Psoas muscle (tissue), 8 donors: ENCODE data around the gene FAT1. TPM values are rescaled to one million over a fixed set of nuclear protein-coding genes. Genes with fewer than 3 reads are reported as not detected.

Experiments
- ATAC-seq, 4 donors: fragments of 200-7000 bp; cut with Tn5 transposase; one replicate each; pipeline ENCODE4 v1.9.1; 2020; ENCODE audit warnings: moderate library complexity in 3 of 4, mild to moderate bottlenecking in 2 of 4
- DNase-seq, 2 donors: peaks; one replicate each; pipeline ENCODE4 v3.0.0-alpha.2; 2020
- H3K27ac ChIP-seq: fragments of 200-600 bp; one replicate; pipeline ENCODE4 v1.8.0; 2022
- H3K27me3 ChIP-seq, 3 donors: fragments of 200-600 bp in 1 of 3; one replicate each; pipeline versions ENCODE4 v1.6.1 to v1.8.0; 2013 to 2022; ENCODE audit warnings: low read length in 2 of 3, mild to moderate bottlenecking in 2 of 3, moderate library complexity in 1 of 3; ENCODE audit not compliant: insufficient read depth in 3 of 3
- H3K36me3 ChIP-seq, 2 donors: fragments of 200-600 bp in 1 of 2; one replicate each; pipeline versions ENCODE4 v1.6.1 to v1.8.0; 2013 to 2022; ENCODE audit warnings: low read depth in 1 of 2, mild to moderate bottlenecking in 1 of 2, moderate library complexity in 1 of 2; ENCODE audit not compliant: insufficient read depth in 1 of 2
- H3K4me1 ChIP-seq: fragments of 200-600 bp; one replicate; pipeline ENCODE4 v1.8.0; 2022
- H3K4me3 ChIP-seq: fragments of 200-600 bp; one replicate; pipeline ENCODE4 v1.8.0; 2022; ENCODE audit warnings: mild to moderate bottlenecking
- H3K9me3 ChIP-seq: fragments of 200-600 bp; one replicate; pipeline ENCODE4 v1.8.0; 2022
- WGBS, 3 donors: extraction: QIAGEN DNeasy Blood & Tissue Kit; methylation state at CpG; one replicate each; pipeline versions ENCODE4 v1.1.6 to v1.1.7; 2013; 5-methylcytosine and 5-hydroxymethylcytosine counted together
- intact Hi-C, 2 donors: fragments of 100-400 bp; cut with DNase I; formaldehyde crosslinking; loops; one replicate each; pipeline versions ENCODE4 v1.11.0 to v1.14.2; 2022
- polyA plus RNA-seq, 3 donors: library from polyadenylated mRNA; stranded (reverse); fragments of 200-250 nt; gene quantifications; one replicate each; pipeline ENCODE4 v1.2.3, GENCODE V29; 2013
- total RNA-seq, 4 donors: library from RNA; stranded (reverse); fragmentation: NEBNext Ultra II Directional in 2 of 4; extraction: Animal tissue kit (Norgen Biotek cat#: 25700) in 2 of 4; gene quantifications; one replicate each; pipeline versions ENCODE4 v1.2.1 to v1.2.4, GENCODE V29; 2021 to 2023
- TF ChIP-seq, protein P1 (sequence below): fragments of 200-600 bp; IDR thresholded peaks from one replicate; pipeline ENCODE4 v1.8.0; 2022; ENCODE audit warnings: antibody characterized with exemption
- donor health status: healthy with polysubstance abuse.
- donor health status: DM: no; HTN: no; CAD: no; lungs with moderate emphysema.
- donor health status: Bipolar disorder and iron deficiency.
- donor health status: healthy.
- donor health status: DM: yes; HTN: yes; CAD: no.
- donor health status: DM: no; HTN: no; CAD: no.
- donor health status: DM: no; HTN: no; CAD: no.
- donor health status: DM: yes; HTN: yes; CAD: no.

FAT1 gene
- total and polyA plus RNA-seq, 7 donors: 1.8 to 11.5 (median 4.0) TPM

DNA sequence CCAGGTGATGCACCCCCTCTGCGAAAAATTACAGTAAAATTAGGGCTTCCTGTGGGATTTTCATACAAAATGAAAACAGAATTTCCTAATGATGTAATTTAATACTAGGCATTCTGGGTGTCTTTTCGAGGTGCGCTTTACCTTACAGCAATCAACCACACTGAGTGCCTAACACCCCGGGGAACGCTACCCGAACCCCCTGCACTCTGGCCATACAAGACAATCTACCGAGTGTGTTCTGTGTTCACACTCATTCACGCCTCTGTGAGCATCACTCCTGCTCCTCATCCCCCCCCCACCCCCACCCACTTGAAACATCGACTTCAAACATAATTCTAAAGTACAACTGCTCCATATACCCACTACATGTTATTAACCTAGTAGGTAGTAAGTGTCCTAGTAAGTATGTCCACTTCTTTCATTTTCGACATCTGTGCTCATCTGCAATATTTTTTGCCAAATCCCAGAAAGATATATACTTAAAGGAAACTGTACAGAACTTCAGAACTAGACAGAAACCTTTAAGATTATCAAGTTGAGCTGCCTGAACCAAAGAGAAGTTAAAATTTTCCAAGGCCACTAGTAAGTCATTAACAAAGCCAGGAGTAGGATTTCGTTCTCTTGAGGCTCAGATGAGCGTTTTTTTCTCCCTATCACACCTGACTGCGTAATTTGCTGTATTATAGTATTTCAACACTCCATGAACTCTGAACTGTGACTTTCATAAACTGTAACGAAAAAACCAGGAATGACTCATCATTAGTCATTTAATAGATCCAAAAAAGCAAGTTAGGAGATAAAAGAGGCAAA is 80.0 kb downstream of the FAT1 start:
- H3K9me3 ChIP-seq: no peaks in the 10 kb centered on the region
- ATAC-seq (no peak), DNase-seq (no peak)
- 82 to 87% (median 84%) methylated on average over 14 of the region's 14 CpGs for WGBS, 3 donors
- H3K4me3 ChIP-seq: no peak overlapping the region
- intact Hi-C loops: no loop called here
- no peaks in the 10 kb centered on the region for H3K36me3 ChIP-seq
- H3K4me1 ChIP-seq: no peaks in the 10 kb centered on the region
- no peak overlapping the region for H3K27ac ChIP-seq
- TF ChIP-seq, protein P1, sequence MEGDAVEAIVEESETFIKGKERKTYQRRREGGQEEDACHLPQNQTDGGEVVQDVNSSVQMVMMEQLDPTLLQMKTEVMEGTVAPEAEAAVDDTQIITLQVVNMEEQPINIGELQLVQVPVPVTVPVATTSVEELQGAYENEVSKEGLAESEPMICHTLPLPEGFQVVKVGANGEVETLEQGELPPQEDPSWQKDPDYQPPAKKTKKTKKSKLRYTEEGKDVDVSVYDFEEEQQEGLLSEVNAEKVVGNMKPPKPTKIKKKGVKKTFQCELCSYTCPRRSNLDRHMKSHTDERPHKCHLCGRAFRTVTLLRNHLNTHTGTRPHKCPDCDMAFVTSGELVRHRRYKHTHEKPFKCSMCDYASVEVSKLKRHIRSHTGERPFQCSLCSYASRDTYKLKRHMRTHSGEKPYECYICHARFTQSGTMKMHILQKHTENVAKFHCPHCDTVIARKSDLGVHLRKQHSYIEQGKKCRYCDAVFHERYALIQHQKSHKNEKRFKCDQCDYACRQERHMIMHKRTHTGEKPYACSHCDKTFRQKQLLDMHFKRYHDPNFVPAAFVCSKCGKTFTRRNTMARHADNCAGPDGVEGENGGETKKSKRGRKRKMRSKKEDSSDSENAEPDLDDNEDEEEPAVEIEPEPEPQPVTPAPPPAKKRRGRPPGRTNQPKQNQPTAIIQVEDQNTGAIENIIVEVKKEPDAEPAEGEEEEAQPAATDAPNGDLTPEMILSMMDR: no peak
- no peaks in the 10 kb centered on the region for H3K27me3 ChIP-seq

DNA sequence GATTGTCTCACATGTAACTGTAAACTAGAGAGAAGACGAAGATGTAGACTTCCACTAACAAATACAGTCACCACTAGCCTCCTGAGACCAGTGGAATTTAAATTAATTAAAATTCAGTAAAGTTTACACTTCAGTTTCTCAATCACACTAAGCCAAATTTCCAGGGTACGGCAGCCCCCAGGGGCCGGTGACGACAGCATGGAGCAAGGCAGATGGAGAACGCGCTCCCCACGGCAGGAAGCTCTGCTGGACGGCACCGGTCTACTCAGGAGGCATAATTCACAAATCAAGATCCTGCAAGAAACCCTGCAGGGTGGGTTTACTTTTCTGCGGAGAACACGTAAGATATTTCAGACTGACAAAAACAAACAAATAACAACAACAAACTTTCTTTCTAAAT is 80.7 kb downstream of the FAT1 start:
- TF ChIP-seq, protein P1: no peak
- no peaks in the 10 kb centered on the region for H3K9me3 ChIP-seq
- no peak overlapping the region for H3K4me3 ChIP-seq
- ATAC-seq: no peak
- WGBS, 3 donors: 73 to 87% (median 82%) methylated on average over 11 of the region's 11 CpGs
- H3K27ac ChIP-seq: no peak overlapping the region
- H3K27me3 ChIP-seq: no peaks in the 10 kb centered on the region
- no peak for DNase-seq
- no peaks in the 10 kb centered on the region for H3K4me1 ChIP-seq
- intact Hi-C loops: no loop called here
- no peaks in the 10 kb centered on the region for H3K36me3 ChIP-seq

DNA sequence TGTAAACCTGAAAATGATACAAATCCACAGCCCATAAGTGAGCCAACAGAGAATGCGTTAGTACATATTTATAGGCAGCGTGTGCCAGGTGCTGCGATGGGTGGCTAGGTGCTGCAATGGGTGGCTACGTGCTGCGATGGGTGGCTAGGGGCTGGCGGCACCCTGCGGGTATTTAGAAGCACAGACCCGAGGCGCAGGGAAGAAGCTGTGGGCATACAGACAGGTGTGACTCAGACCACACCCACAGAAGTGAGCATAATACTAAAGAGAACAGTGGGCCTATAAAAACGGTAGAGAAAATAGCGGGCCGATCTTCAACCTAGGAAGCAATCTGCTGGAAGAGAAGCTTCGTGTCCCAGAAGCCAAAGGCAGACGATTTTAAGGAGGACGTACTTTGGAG is 81.1 kb downstream of the FAT1 start:
- TF ChIP-seq, protein P1: no peak
- ATAC-seq (no peak), DNase-seq (no peak)
- H3K36me3 ChIP-seq: no peaks in the 10 kb centered on the region
- WGBS, 3 donors: 87 to 90% (median 88%) methylated on average over 15 of the region's 15 CpGs
- no peak overlapping the region for H3K4me3 ChIP-seq
- H3K27me3 ChIP-seq: no peaks in the 10 kb centered on the region
- intact Hi-C loops: no loop called here
- no peaks in the 10 kb centered on the region for H3K9me3 ChIP-seq
- no peaks in the 10 kb centered on the region for H3K4me1 ChIP-seq
- H3K27ac ChIP-seq: no peak overlapping the region

DNA sequence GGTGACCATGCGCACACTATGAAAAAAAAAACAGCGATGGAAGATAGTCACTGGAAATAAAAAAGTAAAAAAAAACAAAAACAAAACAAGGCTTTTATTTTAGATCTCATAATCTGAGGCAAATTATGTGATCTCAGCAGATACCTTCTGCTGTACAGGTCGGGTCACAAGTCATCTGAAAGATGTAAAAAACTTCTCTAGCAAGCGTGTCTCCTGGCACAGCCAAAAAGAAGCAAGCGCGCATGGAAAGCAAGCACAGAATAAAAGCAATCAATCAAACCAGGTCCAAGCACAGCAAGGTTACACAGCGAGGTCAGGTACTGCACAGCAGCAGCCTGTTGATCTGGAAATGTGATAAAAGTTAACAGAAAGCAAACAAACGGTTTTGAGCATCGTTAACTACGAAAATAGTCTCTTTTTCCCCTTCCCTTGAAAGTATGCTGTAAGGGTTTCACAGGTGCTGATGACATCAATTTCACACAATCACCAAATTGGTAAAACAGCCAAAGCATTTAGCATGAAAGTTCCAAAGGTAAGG is 89.0 kb downstream of the FAT1 start:
- 79 to 86% (median 84%) methylated on average over 10 of the region's 10 CpGs for WGBS, 3 donors
- H3K36me3 ChIP-seq: peaks cover 0 to 15% of the 10 kb centered on the region in 2 donors
- H3K27ac ChIP-seq: no peak overlapping the region
- TF ChIP-seq, protein P1: no peak
- no peak overlapping the region for H3K4me3 ChIP-seq
- H3K27me3 ChIP-seq: no peaks in the 10 kb centered on the region
- intact Hi-C loops: no loop called here
- H3K9me3 ChIP-seq: no peaks in the 10 kb centered on the region
- DNase-seq (no peak), ATAC-seq (no peak)
- no peaks in the 10 kb centered on the region for H3K4me1 ChIP-seq
